ENCODE measurements around the gene ANKS6. TPM values are rescaled to one million over a fixed set of nuclear protein-coding genes. Genes with fewer than 3 reads are reported as not detected.

Gene ANKS6
- total RNA-seq, 1 experiment from 2014 or later = 21.8 TPM

- TF ChIP-seq, protein P1, sequence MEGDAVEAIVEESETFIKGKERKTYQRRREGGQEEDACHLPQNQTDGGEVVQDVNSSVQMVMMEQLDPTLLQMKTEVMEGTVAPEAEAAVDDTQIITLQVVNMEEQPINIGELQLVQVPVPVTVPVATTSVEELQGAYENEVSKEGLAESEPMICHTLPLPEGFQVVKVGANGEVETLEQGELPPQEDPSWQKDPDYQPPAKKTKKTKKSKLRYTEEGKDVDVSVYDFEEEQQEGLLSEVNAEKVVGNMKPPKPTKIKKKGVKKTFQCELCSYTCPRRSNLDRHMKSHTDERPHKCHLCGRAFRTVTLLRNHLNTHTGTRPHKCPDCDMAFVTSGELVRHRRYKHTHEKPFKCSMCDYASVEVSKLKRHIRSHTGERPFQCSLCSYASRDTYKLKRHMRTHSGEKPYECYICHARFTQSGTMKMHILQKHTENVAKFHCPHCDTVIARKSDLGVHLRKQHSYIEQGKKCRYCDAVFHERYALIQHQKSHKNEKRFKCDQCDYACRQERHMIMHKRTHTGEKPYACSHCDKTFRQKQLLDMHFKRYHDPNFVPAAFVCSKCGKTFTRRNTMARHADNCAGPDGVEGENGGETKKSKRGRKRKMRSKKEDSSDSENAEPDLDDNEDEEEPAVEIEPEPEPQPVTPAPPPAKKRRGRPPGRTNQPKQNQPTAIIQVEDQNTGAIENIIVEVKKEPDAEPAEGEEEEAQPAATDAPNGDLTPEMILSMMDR (IDR thresholded peaks at IDR 0.05; ENCODE audit: unreplicated experiment) = no peak
- H3K4me1 Mint-ChIP-seq (ENCODE audit: insufficient read depth, unreplicated experiment) = no peaks in the 10 kb centered on the region
- no peaks in the 10 kb centered on the region for H3K36me3 Mint-ChIP-seq (ENCODE audit: insufficient read depth, unreplicated experiment)
- POLR2A ChIA-PET = no interaction called here
- CTCF ChIA-PET = interaction anchor here (1.0 kb wide), 1 partner anchor 83 kb away, joined by 5 read pairs; no protein-coding TSS in a partner anchor
- BruUV-seq (replicated peaks) = no TSS peak
- H3K9me3 Mint-ChIP-seq (ENCODE audit: unreplicated experiment) = no peaks in the 10 kb centered on the region
- H3K27me3 Mint-ChIP-seq (ENCODE audit: insufficient read depth, unreplicated experiment) = peaks cover 39% of the 10 kb centered on the region
- no peak overlapping the region for H3K27ac Mint-ChIP-seq (ENCODE audit: low read depth, unreplicated experiment)
- intact Hi-C loops (cut with micrococcal nuclease) = no loop called here
- H3K4me3 Mint-ChIP-seq (ENCODE audit: unreplicated experiment) = no peak overlapping the region
- DNase-seq (ENCODE audit: unreplicated experiment) = no peak
Observed at GRCh38 chr9:98691890-98692289, 104.5 kb downstream of the ANKS6 start.

GRCh38 chr9:98690686-98691085 lies 105.7 kb downstream of the ANKS6 start:
- Mint-ChIP-seq H3K4me1 (ENCODE audit: insufficient read depth, unreplicated experiment) (no peaks in the 10 kb centered on the region), H3K27ac (ENCODE audit: low read depth, unreplicated experiment) (no peak overlapping the region), H3K4me3 (ENCODE audit: unreplicated experiment) (no peak overlapping the region), H3K9me3 (ENCODE audit: unreplicated experiment) (no peaks in the 10 kb centered on the region), H3K27me3 (ENCODE audit: insufficient read depth, unreplicated experiment) (peaks cover 31% of the 10 kb centered on the region), H3K36me3 (ENCODE audit: insufficient read depth, unreplicated experiment) (no peaks in the 10 kb centered on the region)
- TF ChIP-seq, protein P1 (IDR thresholded peaks at IDR 0.05; ENCODE audit: unreplicated experiment) = no peak
- ChIA-PET CTCF (interaction anchor here (0.6 kb wide), 1 partner anchor 69 kb away, joined by 3 read pairs; no protein-coding TSS in a partner anchor), POLR2A (no interaction called here)
- no peak for DNase-seq (ENCODE audit: unreplicated experiment)
- BruUV-seq (replicated peaks) = no TSS peak
- intact Hi-C loops (cut with micrococcal nuclease) = no loop called here

DNA sequence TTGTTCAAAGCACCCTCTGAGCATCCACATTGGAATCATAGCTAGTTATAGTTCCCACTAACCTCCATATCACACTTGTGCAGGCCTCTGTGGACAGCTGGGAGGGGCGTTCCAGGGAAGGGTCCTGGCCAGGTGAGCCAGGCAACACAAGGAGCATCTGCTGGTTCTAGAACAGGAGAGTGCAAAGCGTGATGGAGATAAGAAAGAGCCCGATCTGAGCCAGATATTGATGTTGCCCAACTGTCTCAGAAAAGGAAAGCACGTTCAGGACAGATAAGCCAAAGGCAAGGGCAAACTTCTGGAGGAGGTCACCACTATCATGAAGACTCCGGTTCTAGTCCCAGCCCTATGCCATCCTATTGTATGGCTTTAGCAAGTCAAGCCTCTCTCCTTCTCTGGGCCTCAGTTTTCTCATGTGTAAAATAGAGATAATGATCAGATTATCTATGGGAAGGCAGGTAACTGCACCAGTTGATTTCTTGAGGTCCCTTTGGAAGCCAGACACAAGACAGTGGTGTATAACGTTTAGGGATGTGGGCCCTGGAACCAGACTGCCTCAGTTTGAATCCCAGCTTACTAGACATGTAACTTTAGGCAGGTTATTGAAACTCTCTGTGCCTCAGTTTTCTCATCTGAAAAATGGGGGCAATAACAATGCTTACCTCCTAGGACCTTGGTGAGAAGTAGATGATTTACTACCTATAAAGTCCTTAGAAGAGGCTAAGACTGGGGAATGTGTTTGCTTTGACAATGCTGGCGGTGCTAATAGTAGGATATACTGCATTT lies 107.5 kb downstream of the ANKS6 start:
- H3K9me3 Mint-ChIP-seq (ENCODE audit: unreplicated experiment) = no peaks in the 10 kb centered on the region
- ChIA-PET POLR2A (no interaction called here), CTCF (no interaction called here)
- no peak for DNase-seq (ENCODE audit: unreplicated experiment)
- no peak overlapping the region for H3K4me3 Mint-ChIP-seq (ENCODE audit: unreplicated experiment)
- intact Hi-C loops (cut with micrococcal nuclease) = no loop called here
- peaks cover 13% of the 10 kb centered on the region for H3K27me3 Mint-ChIP-seq (ENCODE audit: insufficient read depth, unreplicated experiment)
- no peak overlapping the region for H3K27ac Mint-ChIP-seq (ENCODE audit: low read depth, unreplicated experiment)
- BruUV-seq (replicated peaks) = no TSS peak
- TF ChIP-seq, protein P1 (IDR thresholded peaks at IDR 0.05; ENCODE audit: unreplicated experiment) = no peak
- H3K36me3 Mint-ChIP-seq (ENCODE audit: insufficient read depth, unreplicated experiment) = no peaks in the 10 kb centered on the region
- H3K4me1 Mint-ChIP-seq (ENCODE audit: insufficient read depth, unreplicated experiment) = no peaks in the 10 kb centered on the region

GRCh38 chr9:98687911-98688310 lies 108.4 kb downstream of the ANKS6 start:
- no peaks in the 10 kb centered on the region for H3K9me3 Mint-ChIP-seq (ENCODE audit: unreplicated experiment)
- no peak overlapping the region for H3K27ac Mint-ChIP-seq (ENCODE audit: low read depth, unreplicated experiment)
- no peak for DNase-seq (ENCODE audit: unreplicated experiment)
- TF ChIP-seq, protein P1 (IDR thresholded peaks at IDR 0.05; ENCODE audit: unreplicated experiment) = no peak
- intact Hi-C loops (cut with micrococcal nuclease) = no loop called here
- no peak overlapping the region for H3K4me3 Mint-ChIP-seq (ENCODE audit: unreplicated experiment)
- no peaks in the 10 kb centered on the region for H3K36me3 Mint-ChIP-seq (ENCODE audit: insufficient read depth, unreplicated experiment)
- ChIA-PET POLR2A (no interaction called here), CTCF (interaction anchor here (0.9 kb wide), 1 partner anchor 41 kb away, joined by 3 read pairs; no protein-coding TSS in a partner anchor)
- H3K27me3 Mint-ChIP-seq (ENCODE audit: insufficient read depth, unreplicated experiment) = peaks cover 11% of the 10 kb centered on the region
- no peaks in the 10 kb centered on the region for H3K4me1 Mint-ChIP-seq (ENCODE audit: insufficient read depth, unreplicated experiment)
- BruUV-seq (replicated peaks) = no TSS peak
